HL-60/S4 (cell line): ENCODE results near the gene CXCL17.
"Not testable (repeated sequence)": the region's sequence is repeated elsewhere in the genome, so short reads cannot be mapped to it uniquely, and the experiment has no call there.

Experiments used
- in situ Hi-C: fragments of 300-500 bp; cut with MboI; formaldehyde crosslinking; loops from 2 replicates; pipeline ENCODE4 v1.14.3; 2022; ENCODE audit warnings: low sequenced_read_pairs

The CXCL17 gene

GRCh38 chr19:42442833-42443232 lies at the start of gene CXCL17:
CXCL17 (minus strand) TSS chr19:42442946; CDS start chr19:42442832, 114 bp downstream.
- in situ Hi-C loops: no loop called here

- in situ Hi-C loops: no loop called here
These were observed 46.2 kb upstream of the CXCL17 start for GRCh38 chr19:42488783-42489521.

DNA sequence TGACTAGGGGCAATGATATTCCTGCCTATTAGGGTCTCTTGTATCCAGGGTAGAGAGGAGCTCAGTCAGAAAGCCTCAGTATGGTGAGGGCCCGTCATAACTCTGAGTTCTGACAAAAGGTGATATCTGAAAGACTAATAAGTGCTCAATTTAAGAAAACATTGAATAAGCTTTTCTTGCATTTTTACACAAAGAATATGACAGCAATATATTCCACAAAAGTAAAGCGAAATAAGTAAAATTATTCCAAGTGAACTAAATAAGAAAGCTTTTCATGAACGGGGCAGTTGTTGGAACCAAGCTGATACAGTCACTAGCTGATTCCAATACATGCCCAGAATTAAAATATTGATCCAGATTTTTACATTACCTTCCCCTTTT lies 45.0 kb upstream of the CXCL17 start:
- in situ Hi-C loops: no loop called here

GRCh38 chr19:42487032-42487797 lies 44.5 kb upstream of the CXCL17 start:
- in situ Hi-C loops: no loop called here

- in situ Hi-C loops: not testable (repeated sequence)
These were observed 42.3 kb upstream of the CXCL17 start for GRCh38 chr19:42485036-42485435.

DNA sequence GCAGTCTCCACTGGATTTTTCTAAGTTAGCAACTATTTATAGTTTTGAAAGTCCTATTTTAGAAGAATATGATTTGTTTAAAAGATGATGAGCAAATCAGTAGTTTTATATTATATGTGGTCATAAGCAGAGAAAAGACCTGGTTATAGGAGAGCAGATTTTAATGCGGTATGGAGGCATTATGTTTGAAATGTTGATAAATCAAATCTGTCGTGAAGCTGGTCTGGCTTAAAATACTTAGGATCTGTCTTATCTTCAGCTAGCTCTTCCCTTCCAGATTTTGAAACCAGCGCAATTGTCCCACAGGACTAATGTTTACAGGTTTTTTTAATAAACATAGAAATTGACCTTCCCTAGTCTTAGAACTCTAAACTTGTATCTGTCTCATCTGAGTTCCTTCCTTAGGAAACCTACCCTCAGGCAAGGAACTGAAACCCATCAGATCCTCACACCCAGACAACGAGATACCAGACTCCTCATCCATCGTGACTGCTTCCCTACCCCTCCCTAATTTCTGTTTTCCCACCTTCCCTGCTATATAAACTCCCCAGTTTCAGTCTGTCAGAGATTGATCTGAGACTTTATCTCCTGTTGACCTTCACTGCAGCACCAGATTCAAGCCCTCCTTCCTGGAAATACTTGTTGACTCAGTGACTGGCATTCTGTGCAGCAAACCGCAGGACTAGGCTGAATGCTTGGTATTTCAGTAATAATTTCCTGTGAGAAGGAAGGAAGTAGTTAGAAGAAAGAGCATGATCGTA lies 37.8 kb upstream of the CXCL17 start:
- in situ Hi-C loops: no loop called here

GRCh38 chr19:42479736-42480135 lies 37.0 kb upstream of the CXCL17 start:
- in situ Hi-C loops: no loop called here

DNA sequence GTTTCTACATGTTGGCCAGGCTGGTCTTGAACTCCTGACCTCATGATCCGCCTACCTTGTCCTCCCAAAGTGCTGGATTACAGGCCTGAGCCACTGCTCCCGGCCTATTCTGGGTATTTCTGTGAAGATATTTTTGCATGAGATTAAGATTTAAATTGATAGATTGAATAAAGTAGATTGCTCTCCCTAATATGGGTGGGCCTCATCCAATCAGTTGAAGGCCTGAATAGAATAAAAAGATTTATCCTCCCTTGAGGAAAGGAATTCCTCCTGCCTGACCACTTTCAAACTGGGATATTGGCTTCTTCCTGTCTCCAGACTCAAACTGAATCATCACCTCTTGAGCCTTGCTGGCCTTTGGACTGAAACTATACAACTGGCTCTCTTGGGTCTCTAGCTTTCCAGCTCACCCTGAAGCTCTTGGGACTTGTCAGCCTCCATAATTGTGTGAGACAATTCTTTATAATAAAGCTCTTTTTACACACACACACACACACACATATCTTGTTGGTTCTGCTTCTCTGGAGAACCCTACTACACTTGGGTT lies 36.1 kb upstream of the CXCL17 start:
- in situ Hi-C loops: no loop called here

GRCh38 chr19:42477933-42478332 lies 35.2 kb upstream of the CXCL17 start:
- in situ Hi-C loops: no loop called here

DNA sequence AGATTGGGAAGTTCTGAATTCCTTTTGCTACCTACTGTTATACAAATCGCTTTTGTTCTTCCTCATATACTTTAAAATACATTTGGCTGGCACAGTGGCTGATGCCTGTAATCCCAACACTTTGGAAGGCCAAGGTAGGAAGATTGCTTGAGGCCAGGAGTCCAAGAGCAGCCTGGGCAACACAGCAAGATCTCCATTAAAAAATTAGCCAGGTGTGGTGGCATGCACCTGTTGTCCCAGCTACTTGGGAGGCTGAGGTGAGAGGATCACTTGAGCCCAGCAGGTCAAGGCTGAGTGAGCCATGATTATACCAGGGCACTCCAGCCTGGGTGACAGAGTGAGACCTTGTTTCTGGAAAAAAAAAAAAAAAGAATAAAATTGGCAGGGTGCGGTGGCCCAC lies 34.4 kb upstream of the CXCL17 start:
- in situ Hi-C loops: no loop called here

GRCh38 chr19:42475366-42475765 lies 32.6 kb upstream of the CXCL17 start:
- in situ Hi-C loops: no loop called here

DNA sequence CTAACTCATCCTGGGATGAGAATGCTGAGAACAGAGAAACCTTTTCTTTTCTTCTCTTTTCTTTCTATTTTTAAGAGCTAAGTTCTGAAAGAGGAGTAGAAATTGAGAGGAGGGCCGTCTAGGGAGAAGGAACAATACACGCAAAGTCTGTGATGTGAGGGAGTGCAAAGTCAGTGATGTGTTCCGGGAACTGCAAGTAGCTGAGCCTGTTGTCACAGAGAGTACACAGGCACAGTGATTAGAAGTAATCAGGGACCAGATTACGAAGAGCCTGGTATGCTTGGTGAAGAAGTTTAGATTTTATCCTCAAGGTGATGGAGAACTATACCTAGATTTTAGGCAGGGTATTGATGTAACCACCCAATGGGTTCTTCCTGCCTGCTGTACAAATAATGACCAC lies 32.0 kb upstream of the CXCL17 start:
- in situ Hi-C loops: loop anchor here (25.0 kb wide), 1 partner anchor 288 kb away; the partner anchor contains the start of gene PSG8

DNA sequence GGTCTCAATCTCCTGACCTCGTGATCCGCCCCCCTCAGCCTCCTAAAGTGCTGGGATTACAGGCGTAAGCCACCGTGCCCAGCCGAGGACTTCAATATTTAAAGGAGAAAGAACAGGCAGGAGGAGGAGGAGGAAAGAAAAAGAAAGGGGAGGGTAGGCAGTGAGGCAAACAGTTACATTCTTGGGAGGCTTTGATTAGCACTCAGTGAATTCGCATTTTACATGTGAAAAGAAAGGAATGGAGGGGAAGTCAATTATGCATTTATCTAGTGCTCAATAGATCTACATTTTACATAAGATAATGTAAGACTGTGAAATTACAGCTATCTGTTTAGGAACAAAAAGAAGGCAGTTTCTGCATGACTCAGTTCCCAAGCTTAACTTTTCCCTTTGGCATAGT lies 30.9 kb upstream of the CXCL17 start:
- in situ Hi-C loops: loop anchor here (25.0 kb wide), 1 partner anchor 289 kb away; the partner anchor contains the start of gene PSG8

DNA sequence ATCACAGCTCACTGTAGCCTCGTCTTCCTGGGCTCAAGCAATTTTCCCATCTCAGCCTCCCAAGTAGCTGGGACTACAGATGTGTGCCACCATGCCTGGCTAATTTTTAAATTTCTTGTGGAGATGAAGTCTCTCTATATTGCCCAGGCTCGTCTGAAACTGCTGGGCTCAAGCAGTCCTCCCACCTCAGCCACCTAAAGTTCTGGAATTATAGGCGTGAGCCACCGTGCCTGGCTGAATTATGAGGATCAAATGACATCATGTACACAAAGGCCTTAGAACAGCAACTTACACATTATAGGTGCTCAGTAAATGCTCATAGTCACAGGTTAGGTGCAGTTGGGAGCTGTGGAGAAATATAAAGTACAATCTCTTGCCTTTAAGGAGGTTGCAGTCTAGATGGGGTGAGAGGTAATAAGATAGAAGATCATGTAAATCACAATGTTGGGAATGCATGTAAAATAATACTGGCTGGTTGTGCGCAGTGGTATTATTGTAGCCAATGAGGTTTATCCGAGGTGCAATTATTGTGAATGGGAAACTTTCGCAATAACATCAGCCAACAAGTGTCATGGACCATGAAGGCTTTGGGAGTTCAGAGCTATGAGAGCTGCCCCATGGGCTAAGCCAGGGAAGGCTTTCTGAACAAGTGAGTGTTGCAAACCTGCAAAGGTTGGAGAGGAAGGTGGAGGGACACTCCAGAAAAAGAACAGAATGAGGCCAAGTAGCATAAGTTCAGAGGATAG lies 29.8 kb upstream of the CXCL17 start:
- in situ Hi-C loops: loop anchor here (25.0 kb wide), 1 partner anchor 290 kb away; the partner anchor contains the start of gene PSG8

DNA sequence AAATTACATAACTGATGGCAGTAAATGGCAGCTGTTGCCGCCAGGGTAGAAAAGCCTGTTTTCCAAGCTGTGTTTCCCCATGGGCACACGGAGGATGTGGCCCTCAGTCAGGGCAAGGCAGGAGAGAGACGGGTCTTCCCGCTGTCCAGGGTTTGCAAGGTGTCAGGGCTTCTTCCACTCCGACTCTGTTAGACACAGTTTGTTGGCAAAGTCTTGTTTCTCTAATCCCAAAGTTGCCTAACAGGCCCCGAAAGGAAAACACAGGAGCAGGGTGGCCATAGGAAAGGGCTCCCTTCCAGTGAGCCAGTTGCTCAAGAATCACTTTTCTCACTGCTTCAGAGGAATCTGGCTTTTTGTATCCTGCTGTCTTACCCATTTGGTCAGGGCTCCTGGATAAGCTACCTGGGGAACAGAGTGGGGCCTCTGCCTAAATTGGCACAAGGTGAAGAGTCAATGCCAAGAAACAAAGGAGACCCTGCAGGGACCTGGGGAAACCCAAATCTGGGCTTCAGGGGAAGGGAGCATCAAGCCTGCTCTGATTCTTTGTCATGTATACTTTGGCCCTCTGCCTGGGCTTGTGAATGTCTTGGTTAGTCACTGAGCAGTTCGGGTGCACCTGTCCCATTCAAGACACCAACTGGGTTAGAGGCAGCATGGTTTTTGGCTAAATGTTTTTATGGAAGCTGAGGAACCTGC lies 29.0 kb upstream of the CXCL17 start:
- in situ Hi-C loops: loop anchor here (25.0 kb wide), 1 partner anchor 291 kb away; the partner anchor contains the start of gene PSG8

- in situ Hi-C loops: loop anchor here (10.0 to 25.0 kb wide), 2 partner anchors 45 to 293 kb away; partner anchors contain the start of gene PSG8
These were observed 26.8 kb upstream of the CXCL17 start for GRCh38 chr19:42469311-42470235.

- in situ Hi-C loops: loop anchor here (10.0 to 25.0 kb wide), 2 partner anchors 46 to 294 kb away; partner anchors contain the start of gene PSG8
These were observed 25.6 kb upstream of the CXCL17 start for GRCh38 chr19:42468273-42468796.

DNA sequence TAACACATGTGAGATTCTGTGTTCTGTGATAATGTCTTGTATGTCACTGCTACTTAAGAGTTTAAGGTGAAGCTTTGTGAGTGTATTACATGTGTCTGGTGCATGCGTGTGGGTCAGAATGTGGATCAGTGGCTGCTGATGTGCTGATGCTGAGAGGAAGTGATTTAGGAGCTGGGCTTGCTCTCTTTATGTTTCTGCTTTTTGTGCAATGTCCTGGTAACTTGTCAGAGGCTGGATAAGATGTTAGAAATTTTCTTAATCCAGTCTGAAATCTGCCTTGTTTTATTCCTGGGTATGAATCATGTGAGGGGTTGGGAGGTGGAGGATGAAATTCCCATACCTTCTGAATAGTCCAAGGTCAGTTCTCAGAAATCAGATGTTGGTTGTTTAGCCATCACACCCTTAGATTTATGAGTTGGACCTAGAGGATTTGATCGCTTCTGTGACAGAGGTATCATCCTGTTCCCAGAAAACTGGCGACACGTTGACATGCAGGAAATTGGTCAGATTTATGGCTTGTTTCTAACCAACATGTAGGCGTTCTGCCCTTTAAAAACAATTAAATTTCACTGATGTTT lies 24.5 kb upstream of the CXCL17 start:
- in situ Hi-C loops: loop anchor here (10.0 to 25.0 kb wide), 2 partner anchors 48 to 295 kb away; partner anchors contain the start of gene PSG8
